ENCODE measurements around the gene PSAPL1.

The PSAPL1 gene

DNA sequence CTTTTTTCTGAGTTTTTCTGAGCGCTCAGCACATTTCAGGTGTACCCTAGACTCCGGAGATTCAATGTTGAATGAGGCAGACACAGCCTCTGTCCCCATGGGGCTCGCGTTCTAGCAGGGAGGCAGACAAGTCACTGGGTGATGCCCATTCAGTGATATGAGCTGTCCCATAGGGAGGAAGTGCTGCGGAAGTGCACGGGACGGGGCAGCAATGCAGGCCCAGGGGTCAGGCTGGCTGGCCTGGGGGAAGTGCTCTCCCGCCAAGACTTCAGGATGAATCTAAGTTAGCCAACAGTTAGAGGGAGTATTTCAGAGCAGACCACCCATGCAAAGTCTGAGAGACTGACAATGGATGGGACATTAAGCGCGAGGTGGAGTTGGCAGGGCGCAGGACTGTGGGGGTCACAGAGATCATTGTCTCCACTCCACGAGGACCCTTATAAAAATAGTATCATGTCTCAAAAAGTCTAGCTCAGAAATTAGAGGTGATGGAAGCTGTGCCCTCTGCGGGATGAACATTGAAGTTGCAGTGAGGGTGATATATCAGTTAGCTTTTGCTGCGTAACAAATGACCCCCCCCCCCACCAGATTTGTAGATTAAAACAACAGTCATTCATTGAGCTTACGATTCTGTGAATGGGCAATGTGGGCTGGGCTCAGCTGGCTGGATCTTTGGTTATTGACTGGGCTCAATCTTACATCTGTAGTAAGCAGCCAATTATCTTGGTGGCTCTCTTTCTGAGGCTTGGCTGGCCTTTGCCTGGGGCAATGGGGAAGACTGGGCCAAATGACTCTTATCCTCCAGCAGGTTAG lies 16.4 kb downstream of the PSAPL1 start:
- H3K27me3 ChIP-seq (ENCODE audit: insufficient read depth, low read length), result peaks cover 3% of the 10 kb centered on the region
- no peaks in the 10 kb centered on the region for H3K36me3 ChIP-seq (ENCODE audit: insufficient read depth, low read length)
- H3K9me3 ChIP-seq (ENCODE audit: low read length), result no peaks in the 10 kb centered on the region
- H3K4me3 ChIP-seq (ENCODE audit: low read length), result no peak overlapping the region
- no peaks in the 10 kb centered on the region for H3K4me1 ChIP-seq (ENCODE audit: insufficient read depth, low read length)
- H2AFZ ChIP-seq (ENCODE audit: low read depth, low read length), result no peak overlapping the region

DNA sequence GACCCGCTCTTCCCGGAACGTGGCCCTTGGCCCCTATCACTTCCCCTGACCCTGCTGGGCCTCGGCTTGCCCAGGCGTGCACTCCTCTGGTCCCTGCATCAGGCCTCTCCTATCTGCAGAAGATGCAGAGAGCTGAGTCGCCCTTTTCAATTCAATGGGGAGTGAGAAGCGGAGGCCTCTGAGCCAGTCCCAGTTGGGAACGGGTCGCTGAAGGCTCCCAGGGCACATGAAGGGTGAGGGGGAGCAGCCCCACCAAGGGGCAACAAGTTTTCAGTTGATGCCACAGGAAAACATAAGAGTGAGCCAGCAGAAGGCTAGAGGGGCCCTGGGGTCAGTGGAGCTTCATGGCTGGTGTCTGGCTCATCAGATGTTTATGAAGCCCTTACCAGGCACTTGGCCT lies 17.1 kb downstream of the PSAPL1 start:
- Histone ChIP-seq H3K4me1 (ENCODE audit: insufficient read depth, low read length) (no peaks in the 10 kb centered on the region), H2AFZ (ENCODE audit: low read depth, low read length) (no peak overlapping the region), H3K27me3 (ENCODE audit: insufficient read depth, low read length) (peaks cover 3% of the 10 kb centered on the region), H3K36me3 (ENCODE audit: insufficient read depth, low read length) (no peaks in the 10 kb centered on the region), H3K9me3 (ENCODE audit: low read length) (no peaks in the 10 kb centered on the region), H3K4me3 (ENCODE audit: low read length) (no peak overlapping the region)

DNA sequence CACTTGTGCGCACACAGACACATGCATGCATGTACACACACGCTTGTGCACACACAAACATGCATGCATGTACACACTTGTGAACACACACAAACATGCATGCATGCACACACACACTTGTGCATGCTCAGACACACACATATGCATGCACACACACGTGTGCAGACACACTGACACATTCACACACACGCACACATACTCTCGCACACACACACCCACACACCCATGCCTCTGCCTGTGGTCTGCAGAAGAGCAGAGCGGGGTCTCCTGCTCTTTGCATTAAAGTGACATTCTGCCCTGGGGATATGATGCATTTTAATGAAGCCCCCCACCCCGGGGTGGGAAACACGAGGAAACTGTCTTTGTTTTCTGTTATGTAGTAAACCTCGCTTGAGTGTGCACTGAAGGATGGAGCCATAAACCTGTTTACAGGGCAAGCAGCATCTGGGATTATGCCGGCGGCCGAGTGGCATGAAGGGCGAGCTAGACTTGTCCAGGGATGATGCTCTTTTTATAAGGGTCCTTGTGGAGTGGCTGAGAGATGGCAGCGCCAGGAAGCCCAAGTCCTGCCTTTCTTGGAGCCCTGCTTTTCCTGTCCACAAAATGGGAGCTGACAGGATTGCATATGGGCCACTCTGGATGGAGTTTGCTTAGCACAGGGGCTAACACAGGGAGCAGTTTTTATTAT lies 17.8 kb downstream of the PSAPL1 start:
- H2AFZ ChIP-seq (ENCODE audit: low read depth, low read length), result no peak overlapping the region
- no peaks in the 10 kb centered on the region for H3K9me3 ChIP-seq (ENCODE audit: low read length)
- no peaks in the 10 kb centered on the region for H3K4me1 ChIP-seq (ENCODE audit: insufficient read depth, low read length)
- no peak overlapping the region for H3K4me3 ChIP-seq (ENCODE audit: low read length)
- no peaks in the 10 kb centered on the region for H3K36me3 ChIP-seq (ENCODE audit: insufficient read depth, low read length)
- H3K27me3 ChIP-seq (ENCODE audit: insufficient read depth, low read length), result peaks cover 3% of the 10 kb centered on the region

DNA sequence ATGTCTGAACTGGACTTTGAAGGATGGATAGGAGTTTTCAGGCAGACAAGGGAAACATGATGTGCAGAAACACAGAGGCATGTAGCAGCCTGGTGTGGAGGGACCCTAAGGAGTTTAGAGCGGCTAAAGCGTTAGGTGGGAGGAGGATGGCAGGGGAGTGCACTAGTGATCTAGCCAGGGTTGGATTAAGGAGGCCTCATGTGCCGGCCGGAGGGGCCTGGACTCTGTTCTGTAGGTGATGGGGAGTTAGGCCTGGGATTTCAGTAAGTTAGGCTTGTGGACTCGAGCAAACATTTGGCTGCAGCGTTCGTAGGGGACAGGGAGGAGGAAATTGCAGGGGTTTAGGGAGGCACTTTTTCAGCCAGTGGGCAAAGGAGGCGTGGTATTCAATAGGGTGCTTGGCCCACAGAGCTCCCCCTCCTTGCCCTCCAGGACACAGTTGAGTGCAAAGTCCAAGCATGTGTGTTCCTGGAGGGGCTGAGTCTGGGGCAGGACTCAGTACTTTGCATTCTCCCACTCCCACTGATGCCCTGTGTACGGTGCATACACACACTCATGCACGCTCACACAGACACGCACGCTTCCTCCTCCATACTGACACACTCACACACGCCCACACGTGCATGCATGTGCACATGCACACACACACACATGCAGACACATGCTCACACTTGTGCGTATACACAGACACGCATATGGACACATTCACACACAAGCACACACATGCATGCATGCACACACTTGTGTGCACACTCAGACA lies 18.6 kb downstream of the PSAPL1 start:
- no peak overlapping the region for H3K4me3 ChIP-seq (ENCODE audit: low read length)
- no peaks in the 10 kb centered on the region for H3K36me3 ChIP-seq (ENCODE audit: insufficient read depth, low read length)
- no peaks in the 10 kb centered on the region for H3K4me1 ChIP-seq (ENCODE audit: insufficient read depth, low read length)
- H2AFZ ChIP-seq (ENCODE audit: low read depth, low read length), result no peak overlapping the region
- H3K9me3 ChIP-seq (ENCODE audit: low read length), result no peaks in the 10 kb centered on the region
- H3K27me3 ChIP-seq (ENCODE audit: insufficient read depth, low read length), result peaks cover 3% of the 10 kb centered on the region

DNA sequence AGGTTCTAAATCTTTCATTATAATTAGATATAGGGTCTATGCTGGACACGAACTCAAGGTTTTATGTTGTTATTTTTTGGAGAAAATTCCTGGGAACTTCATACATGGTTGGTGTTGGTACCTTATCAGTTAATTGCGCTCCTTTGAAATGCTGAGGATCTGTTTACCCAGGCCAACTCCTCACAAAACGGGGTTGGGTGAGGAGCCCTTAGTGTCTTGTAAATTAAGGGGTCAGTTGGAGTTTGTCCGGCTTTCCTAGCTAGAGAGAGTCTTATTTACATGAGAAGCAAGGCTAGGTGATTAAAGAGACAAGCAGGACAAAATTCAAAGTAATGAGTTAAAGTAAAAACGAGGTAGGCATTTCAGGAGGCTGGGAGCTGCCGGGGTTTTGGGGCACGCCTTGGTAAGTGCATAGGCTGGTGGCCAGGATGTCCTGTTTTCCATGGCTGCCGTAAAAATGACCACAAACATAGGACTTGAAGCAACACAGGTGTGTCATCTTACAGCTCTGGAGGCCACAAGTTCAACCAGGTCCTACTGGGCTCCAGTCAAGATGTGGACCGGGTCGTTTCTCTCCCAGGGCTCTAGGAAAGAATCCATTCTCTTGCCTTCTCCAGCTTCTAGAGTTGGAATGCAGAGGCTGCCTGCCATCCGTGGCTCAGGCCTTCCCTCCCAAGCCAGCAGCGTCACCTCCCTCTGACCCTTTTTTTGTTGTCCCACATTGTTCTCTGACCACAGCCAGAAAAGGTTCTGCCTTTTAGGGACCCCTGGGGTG lies 19.8 kb downstream of the PSAPL1 start:
- peaks cover 3% of the 10 kb centered on the region for H3K27me3 ChIP-seq (ENCODE audit: insufficient read depth, low read length)
- no peak overlapping the region for H2AFZ ChIP-seq (ENCODE audit: low read depth, low read length)
- no peaks in the 10 kb centered on the region for H3K4me1 ChIP-seq (ENCODE audit: insufficient read depth, low read length)
- H3K9me3 ChIP-seq (ENCODE audit: low read length), result no peaks in the 10 kb centered on the region
- H3K36me3 ChIP-seq (ENCODE audit: insufficient read depth, low read length), result no peaks in the 10 kb centered on the region
- no peak overlapping the region for H3K4me3 ChIP-seq (ENCODE audit: low read length)

DNA sequence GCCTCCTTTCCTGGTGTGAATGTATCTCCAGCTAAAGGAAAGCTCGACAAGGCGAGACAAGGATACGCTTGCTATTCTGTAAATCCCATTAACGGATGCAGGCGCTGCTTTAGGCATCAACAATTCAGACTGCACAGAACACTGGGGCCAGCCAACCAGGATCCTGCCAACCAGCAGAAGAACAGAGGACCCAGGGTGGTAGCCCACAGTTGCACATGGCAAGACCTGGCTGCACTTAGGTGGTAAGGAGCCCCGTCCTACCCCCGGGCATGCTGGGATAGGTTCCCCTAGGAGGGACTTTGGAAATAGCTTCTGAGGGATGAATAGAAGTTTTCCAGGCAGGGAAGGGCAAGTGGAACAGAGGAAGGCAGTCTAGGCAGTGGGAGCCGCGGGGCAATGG lies 20.7 kb downstream of the PSAPL1 start:
- Histone ChIP-seq H3K4me1 (ENCODE audit: insufficient read depth, low read length) (no peaks in the 10 kb centered on the region), H2AFZ (ENCODE audit: low read depth, low read length) (no peak overlapping the region), H3K9me3 (ENCODE audit: low read length) (no peaks in the 10 kb centered on the region), H3K36me3 (ENCODE audit: insufficient read depth, low read length) (no peaks in the 10 kb centered on the region), H3K4me3 (ENCODE audit: low read length) (no peak overlapping the region), H3K27me3 (ENCODE audit: insufficient read depth, low read length) (peaks cover 3% of the 10 kb centered on the region)

DNA sequence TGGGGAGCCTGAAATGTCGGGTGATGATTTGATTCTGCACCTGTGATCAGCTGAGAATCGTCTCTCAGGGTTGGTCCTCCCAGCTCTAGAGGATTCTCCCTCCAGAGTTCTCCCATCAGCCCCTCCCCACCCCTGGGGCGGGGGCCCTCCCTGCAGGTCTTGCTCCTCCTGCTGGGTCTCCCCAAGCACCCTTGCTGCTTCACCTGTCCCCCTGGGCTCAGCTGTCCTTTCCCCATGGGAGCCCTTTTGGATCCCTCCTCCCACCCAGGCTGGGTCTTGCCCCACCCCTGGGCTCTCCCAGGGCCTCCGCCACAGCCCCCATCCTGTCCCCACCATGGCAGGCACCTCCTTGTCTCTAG lies 22.2 kb downstream of the PSAPL1 start:
- Histone ChIP-seq H3K9me3 (ENCODE audit: low read length) (no peaks in the 10 kb centered on the region), H3K36me3 (ENCODE audit: insufficient read depth, low read length) (no peaks in the 10 kb centered on the region)

DNA sequence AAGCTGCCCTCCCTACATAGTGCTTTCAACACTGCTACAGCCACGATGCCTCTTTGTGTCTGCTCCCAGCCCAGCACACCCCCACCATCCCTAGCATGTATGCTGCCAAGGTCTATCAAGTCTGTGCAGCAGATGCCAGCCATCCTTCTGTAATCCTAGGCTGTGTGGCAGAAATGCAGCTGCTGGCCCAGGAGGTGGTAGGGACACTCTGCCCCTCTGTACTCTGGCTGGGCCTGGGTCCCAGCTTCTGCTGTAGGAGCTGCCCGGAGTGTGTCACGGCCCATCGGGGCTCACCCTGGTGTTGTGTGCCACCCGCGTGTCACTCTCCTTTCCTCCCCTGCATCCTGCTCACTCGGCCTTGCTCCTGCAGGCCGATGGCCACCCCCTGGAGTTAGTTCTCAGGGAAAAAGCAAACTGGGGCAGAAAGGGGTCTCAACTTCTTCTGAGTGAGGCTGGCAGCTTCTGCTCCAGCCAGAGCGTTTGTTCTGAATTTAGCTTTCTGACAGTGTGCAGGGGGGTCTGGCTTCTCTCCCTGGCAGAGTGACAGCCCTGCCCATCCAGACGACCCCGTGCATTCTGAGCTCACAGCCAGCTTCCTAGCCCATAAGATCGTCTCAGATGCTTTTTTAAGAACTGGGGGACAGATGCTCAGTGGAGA lies 22.7 kb downstream of the PSAPL1 start:
- Histone ChIP-seq H3K9me3 (ENCODE audit: low read length) (no peaks in the 10 kb centered on the region), H3K27me3 (ENCODE audit: insufficient read depth, low read length) (peaks cover 3% of the 10 kb centered on the region), H2AFZ (ENCODE audit: low read depth, low read length) (no peak overlapping the region), H3K36me3 (ENCODE audit: insufficient read depth, low read length) (no peaks in the 10 kb centered on the region), H3K4me3 (ENCODE audit: low read length) (no peak overlapping the region), H3K4me1 (ENCODE audit: insufficient read depth, low read length) (no peaks in the 10 kb centered on the region)

More for the DNA sequence above, 22.2 kb downstream of the PSAPL1 start:
- no peak overlapping the region for H3K4me3 ChIP-seq (ENCODE audit: low read length)
- H2AFZ ChIP-seq (ENCODE audit: low read depth, low read length), result no peak overlapping the region
- H3K4me1 ChIP-seq (ENCODE audit: insufficient read depth, low read length), result no peaks in the 10 kb centered on the region
- H3K27me3 ChIP-seq (ENCODE audit: insufficient read depth, low read length), result peaks cover 3% of the 10 kb centered on the region

DNA sequence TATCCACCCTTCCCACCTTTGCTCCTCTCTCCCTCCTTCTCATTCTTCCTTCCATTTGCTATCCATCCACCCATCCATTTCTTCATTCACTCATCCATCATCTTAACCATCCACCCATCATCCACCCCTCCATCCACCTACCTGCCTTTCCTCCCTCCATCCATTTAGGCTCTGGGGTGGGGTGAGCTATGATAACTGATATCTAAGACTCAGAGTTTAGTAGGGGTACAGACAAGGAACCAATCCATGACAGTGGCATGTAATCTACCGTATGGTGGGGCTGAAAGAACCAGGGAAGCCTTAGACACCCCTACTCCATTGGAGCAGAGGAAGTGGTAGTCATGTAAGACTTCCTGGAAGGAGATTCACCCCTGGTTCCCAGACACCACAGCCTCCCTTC lies 23.2 kb downstream of the PSAPL1 start:
- H2AFZ ChIP-seq (ENCODE audit: low read depth, low read length), result no peak overlapping the region
- no peaks in the 10 kb centered on the region for H3K36me3 ChIP-seq (ENCODE audit: insufficient read depth, low read length)
- H3K4me1 ChIP-seq (ENCODE audit: insufficient read depth, low read length), result no peaks in the 10 kb centered on the region
- no peaks in the 10 kb centered on the region for H3K9me3 ChIP-seq (ENCODE audit: low read length)
- peaks cover 3% of the 10 kb centered on the region for H3K27me3 ChIP-seq (ENCODE audit: insufficient read depth, low read length)
- H3K4me3 ChIP-seq (ENCODE audit: low read length), result no peak overlapping the region

DNA sequence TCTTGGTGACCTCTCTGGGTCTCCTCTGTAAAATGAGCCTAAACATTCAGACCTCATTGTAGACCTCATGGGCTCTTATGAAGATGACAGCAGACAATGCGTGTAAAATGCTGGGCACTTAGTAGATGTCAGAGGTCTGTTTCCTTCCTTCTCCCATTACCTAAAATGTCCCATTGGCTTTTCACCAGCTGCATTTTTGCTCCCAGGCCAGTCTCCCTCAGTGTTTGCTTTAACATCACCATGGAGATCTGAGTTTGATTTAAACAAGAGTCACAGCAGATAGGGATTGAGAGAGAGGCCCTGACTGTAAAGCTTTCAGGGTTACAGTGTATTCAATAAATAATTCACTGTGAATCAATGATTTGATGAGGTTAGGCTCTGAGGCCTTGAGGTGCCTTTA lies 24.3 kb downstream of the PSAPL1 start:
- no peak overlapping the region for H3K4me3 ChIP-seq (ENCODE audit: low read length)
- H2AFZ ChIP-seq (ENCODE audit: low read depth, low read length), result no peak overlapping the region

DNA sequence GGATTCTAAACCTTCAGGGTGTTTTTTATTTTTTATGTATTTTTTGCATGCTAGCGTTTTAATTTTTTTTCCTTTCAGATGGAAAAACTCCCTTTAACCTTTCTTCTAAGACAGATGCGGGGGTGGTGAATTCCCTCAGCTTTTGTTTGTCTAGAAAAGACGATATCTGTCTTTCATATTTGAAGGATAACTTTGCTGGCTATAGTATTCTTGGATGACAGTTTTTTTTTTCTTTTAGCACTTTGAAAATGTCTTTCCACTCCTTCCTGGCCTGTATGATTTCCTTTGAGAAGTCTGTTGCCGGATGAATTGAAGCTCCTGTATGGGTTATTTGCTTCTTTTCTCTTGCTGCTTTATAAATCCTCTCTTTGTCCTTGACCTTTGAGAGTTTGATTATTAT lies 26.6 kb downstream of the PSAPL1 start:
- Histone ChIP-seq H3K4me1 (ENCODE audit: insufficient read depth, low read length) (no peaks in the 10 kb centered on the region), H3K27me3 (ENCODE audit: insufficient read depth, low read length) (no peaks in the 10 kb centered on the region), H3K4me3 (ENCODE audit: low read length) (no peak overlapping the region), H2AFZ (ENCODE audit: low read depth, low read length) (no peak overlapping the region), H3K36me3 (ENCODE audit: insufficient read depth, low read length) (no peaks in the 10 kb centered on the region), H3K9me3 (ENCODE audit: low read length) (no peaks in the 10 kb centered on the region)

More for the DNA sequence above, 24.3 kb downstream of the PSAPL1 start:
- Histone ChIP-seq H3K9me3 (ENCODE audit: low read length) (no peaks in the 10 kb centered on the region), H3K27me3 (ENCODE audit: insufficient read depth, low read length) (peaks cover 3% of the 10 kb centered on the region), H3K4me1 (ENCODE audit: insufficient read depth, low read length) (no peaks in the 10 kb centered on the region), H3K36me3 (ENCODE audit: insufficient read depth, low read length) (no peaks in the 10 kb centered on the region)

DNA sequence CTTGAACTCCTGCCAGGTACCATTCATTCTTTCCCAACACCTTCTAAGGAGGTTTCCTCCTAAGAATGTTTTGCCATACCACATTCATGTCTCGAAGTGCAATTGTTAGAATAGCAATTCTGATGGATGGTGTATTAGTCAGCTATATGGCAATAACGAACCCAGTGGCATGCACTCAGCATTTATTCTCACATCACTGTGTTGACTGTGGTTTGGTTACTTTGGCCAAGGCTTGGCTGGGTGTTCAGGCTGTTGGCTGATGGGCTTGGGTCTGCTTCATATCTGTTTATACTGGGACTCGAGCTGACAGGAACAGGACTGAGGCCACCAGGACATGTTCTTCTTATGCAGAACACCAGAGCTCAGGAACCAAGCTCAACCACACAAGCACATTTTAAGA lies 31.7 kb downstream of the PSAPL1 start:
- Histone ChIP-seq H3K4me1 (ENCODE audit: insufficient read depth, low read length) (no peaks in the 10 kb centered on the region), H3K4me3 (ENCODE audit: low read length) (no peak overlapping the region), H2AFZ (ENCODE audit: low read depth, low read length) (no peak overlapping the region), H3K36me3 (ENCODE audit: insufficient read depth, low read length) (no peaks in the 10 kb centered on the region), H3K27me3 (ENCODE audit: insufficient read depth, low read length) (no peaks in the 10 kb centered on the region), H3K9me3 (ENCODE audit: low read length) (no peaks in the 10 kb centered on the region)

All from neuron (in vitro differentiated cells).